ENCODE data around the gene THUMPD3. TPM values are rescaled to one million over a fixed set of nuclear protein-coding genes. Genes with fewer than 3 reads are reported as not detected.

The THUMPD3 gene
- total RNA-seq, 4 donors from 2014 or later, result 17.2 to 30.0 (median 20.2) TPM

DNA sequence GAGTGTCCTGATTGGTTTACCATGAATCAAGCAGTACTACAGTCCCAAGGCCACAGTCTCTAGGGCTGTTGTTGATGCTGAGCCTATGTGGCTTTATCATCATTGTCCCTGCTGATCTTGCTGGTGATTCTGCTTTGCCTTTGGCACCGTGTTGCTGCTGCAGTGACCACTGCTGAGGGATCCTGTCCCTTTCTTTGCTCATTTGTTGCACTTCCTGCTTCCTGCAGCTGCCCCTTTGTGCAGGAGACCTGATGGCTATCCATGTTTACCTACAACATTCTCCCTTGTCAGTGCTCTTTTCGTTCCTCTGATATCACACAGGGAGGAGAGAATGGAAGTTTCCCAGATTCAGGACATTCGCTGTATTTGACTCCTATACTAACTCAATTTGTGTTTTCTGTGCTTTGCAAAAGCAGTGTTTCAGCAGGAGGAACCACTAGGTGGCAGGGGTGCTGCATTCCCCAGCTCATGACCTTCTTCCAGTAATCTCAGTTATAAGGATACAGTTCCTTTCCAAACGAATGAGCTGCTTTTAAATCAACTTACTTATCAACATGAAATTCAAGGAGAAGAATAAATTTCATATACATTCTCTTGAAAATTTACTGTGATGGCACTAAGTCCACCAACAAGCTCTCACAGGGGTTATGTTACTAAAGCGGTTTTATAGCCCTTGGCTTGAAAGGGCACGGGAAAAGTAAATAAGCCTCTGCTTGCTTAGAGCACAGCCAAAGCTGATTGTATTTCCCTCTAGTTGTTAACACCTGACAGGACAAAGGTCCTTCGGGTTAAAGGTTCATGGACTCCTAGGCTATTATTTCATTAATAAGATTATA lies 9.7 kb upstream of the THUMPD3 start:
- TF ChIP-seq, protein P1, sequence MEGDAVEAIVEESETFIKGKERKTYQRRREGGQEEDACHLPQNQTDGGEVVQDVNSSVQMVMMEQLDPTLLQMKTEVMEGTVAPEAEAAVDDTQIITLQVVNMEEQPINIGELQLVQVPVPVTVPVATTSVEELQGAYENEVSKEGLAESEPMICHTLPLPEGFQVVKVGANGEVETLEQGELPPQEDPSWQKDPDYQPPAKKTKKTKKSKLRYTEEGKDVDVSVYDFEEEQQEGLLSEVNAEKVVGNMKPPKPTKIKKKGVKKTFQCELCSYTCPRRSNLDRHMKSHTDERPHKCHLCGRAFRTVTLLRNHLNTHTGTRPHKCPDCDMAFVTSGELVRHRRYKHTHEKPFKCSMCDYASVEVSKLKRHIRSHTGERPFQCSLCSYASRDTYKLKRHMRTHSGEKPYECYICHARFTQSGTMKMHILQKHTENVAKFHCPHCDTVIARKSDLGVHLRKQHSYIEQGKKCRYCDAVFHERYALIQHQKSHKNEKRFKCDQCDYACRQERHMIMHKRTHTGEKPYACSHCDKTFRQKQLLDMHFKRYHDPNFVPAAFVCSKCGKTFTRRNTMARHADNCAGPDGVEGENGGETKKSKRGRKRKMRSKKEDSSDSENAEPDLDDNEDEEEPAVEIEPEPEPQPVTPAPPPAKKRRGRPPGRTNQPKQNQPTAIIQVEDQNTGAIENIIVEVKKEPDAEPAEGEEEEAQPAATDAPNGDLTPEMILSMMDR (IDR thresholded peaks at IDR 0.05), result no peak
- no peak for DNase-seq (ENCODE audit: low spot score)
- ATAC-seq (ENCODE audit: low FRiP score), result peak; percentile 75

DNA sequence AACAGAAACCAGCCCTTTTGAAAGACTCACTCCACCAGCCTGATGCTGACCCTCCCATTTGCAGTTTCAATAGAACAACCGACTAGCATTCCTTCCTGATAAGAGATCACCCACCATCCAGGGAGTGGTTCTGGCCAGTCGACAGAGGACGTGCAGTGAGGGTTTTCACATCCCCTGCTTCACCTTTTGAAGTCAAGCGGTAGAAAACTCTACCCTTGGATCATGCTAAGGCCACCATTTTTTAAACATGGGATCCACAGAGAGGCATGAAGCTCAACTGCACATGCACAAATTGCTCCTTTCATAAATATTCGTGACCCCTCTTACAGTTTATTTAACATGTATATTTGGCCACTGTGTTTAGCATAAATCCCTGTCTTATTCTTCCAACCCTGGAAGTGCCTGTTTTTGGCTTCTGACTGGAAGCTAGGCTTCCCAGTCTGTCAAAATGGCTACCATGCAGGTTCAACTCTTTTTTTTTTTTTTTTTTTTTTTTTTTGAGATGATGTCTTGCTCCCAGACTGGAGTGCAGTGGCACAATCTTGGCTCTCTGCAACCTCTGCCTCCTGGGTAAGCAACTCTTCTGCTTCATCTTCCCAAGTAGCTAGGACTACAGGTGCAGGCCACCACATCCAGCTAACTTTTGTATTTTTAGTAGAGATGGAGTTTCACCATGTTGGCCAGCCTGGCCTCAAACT lies 1.0 kb upstream of the THUMPD3 start:
- no peak for ATAC-seq (ENCODE audit: low FRiP score)
- no peak for DNase-seq (ENCODE audit: low spot score)
- TF ChIP-seq, protein P1 (IDR thresholded peaks at IDR 0.05), result no peak

DNA sequence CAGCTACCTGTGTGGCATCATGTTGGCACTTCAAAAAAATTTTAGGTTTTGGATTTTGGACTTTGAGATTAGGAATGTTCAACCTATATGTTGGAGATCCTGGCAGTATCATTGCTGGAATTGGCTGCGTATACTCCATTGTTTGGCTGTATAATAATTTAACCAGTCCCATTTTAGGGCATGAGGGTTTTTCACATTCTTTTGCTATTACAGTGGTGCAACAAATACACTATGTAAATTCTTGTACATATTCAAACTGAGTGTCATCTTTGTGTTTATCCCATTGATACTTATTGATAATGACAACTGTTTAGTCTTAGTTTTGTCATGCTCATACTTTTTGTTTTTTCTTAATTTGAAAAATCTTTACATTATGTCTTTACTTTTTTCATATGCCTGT lies 6.7 kb downstream of the THUMPD3 start:
- TF ChIP-seq, protein P1 (IDR thresholded peaks at IDR 0.05), result no peak
- no peak for DNase-seq (ENCODE audit: low spot score)
- no peak for ATAC-seq (ENCODE audit: low FRiP score)

DNA sequence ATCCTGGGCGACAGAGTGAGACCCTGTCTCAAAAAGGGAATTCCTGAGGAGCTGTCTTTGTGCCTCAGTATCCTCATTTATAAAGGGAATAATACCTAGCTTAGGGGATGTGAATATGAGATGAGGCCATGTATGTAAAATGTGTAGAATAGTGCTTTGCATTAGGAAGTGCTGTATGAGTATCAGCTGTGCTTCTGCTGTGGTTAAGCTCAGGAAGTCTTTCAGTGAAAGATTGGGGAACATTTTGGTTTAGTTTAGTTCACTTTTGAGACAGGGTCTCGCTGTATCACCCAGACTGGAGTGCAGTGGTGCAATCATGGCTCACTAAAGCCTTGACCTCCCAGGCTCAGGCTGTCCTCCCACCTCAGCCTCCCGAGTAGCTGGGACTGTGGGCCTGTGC lies 10.6 kb downstream of the THUMPD3 start:
- TF ChIP-seq, protein P1 (IDR thresholded peaks at IDR 0.05), result no peak
- ATAC-seq (ENCODE audit: low FRiP score) (no peak), DNase-seq (ENCODE audit: low spot score) (no peak)

DNA sequence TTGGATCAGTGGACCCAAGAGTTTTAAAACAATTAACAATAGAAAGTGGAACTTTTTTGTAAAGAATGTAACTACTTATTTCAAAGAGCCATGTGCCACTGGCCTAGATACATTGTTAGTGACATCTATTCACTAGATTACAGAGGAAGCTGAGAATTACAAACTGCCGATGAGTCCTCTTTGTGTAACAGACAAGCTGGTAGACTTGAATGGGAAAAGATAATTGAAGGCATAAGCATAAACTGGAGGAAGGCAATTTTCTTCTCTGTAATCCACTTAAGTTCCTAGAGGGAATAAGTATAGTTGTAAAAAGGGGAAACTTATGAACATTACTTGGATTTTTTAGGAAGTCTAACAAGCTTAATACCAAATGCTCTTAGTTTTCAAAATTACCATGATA lies 15.1 kb downstream of the THUMPD3 start:
- no peak for ATAC-seq (ENCODE audit: low FRiP score)
- DNase-seq (ENCODE audit: low spot score), result no peak
- TF ChIP-seq, protein P1 (IDR thresholded peaks at IDR 0.05), result no peak

DNA sequence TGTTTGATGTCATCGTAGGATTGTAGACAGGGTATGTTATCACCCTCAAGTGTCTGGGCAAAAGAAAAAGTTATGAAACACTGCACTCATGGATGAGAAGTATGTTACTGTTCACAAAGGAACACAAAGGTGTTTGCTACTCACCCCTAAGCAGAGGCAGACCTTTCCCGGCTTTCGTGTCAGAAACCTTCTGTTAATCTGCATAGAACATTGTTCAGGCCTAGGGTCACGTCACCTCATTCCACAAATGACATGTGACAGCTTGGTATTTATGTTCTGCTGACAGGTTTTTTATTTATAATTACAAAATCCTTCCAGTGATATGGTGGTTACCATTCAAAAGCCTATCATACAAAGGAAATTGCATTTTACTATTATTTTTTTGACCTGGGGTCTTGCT lies 16.5 kb downstream of the THUMPD3 start:
- DNase-seq (ENCODE audit: low spot score), result no peak
- no peak for ATAC-seq (ENCODE audit: low FRiP score)
- TF ChIP-seq, protein P1 (IDR thresholded peaks at IDR 0.05), result no peak

Measured in omental fat pad (tissue), 4 donors.